Dermis blood vessel endothelial cell (primary cell): ENCODE results near the gene EPHA4. TPM values are rescaled to one million over a fixed set of nuclear protein-coding genes. Genes with fewer than 3 reads are reported as not detected.

Source experiments
- DNase-seq: peaks from one replicate; pipeline ENCODE4 v3.0.0; 2010
- total RNA-seq: library from RNA; depleted of rRNA; stranded (reverse); fragments of >200 nt; gene quantifications from 2 replicates; pipeline ENCODE4 v1.2.3, GENCODE V29; 2014

Gene EPHA4
- total RNA-seq, 1 donor from 2014 or later, result 21.1 TPM

- DNase-seq, result peak; percentile 27
These were observed 1.0 kb downstream of the EPHA4 start for GRCh38 chr2:221571025-221571550.

GRCh38 chr2:221570321-221570935 lies 1.7 kb downstream of the EPHA4 start:
- peak; percentile 54 for DNase-seq

- DNase-seq, result no peak
These were observed 2.2 kb downstream of the EPHA4 start for GRCh38 chr2:221569871-221570270.

- DNase-seq, result no peak
These were observed 2.7 kb downstream of the EPHA4 start for GRCh38 chr2:221569425-221569845.

GRCh38 chr2:221568299-221568698 lies 3.8 kb downstream of the EPHA4 start:
- no peak for DNase-seq

- no peak for DNase-seq
These were observed 4.3 kb downstream of the EPHA4 start for GRCh38 chr2:221567809-221568208.

GRCh38 chr2:221567231-221567760 lies 4.8 kb downstream of the EPHA4 start:
- no peak for DNase-seq

- no peak for DNase-seq
These were observed 8.7 kb downstream of the EPHA4 start for GRCh38 chr2:221563270-221563985.

- no peak for DNase-seq
These were observed 9.9 kb downstream of the EPHA4 start for GRCh38 chr2:221562226-221562625.

GRCh38 chr2:221561770-221562169 lies 10.3 kb downstream of the EPHA4 start:
- no peak for DNase-seq

GRCh38 chr2:221559991-221560390 lies 12.1 kb downstream of the EPHA4 start:
- no peak for DNase-seq

- no peak for DNase-seq
These were observed 14.0 kb downstream of the EPHA4 start for GRCh38 chr2:221558107-221558506.

GRCh38 chr2:221555494-221555846 lies 16.6 kb downstream of the EPHA4 start:
- no peak for DNase-seq

- peak; percentile 30 for DNase-seq
These were observed 17.2 kb downstream of the EPHA4 start for GRCh38 chr2:221554769-221555493.

GRCh38 chr2:221553333-221553732 lies 18.8 kb downstream of the EPHA4 start:
- DNase-seq, result no peak

GRCh38 chr2:221552291-221552690 lies 19.8 kb downstream of the EPHA4 start:
- no peak for DNase-seq

GRCh38 chr2:221551864-221552263 lies 20.2 kb downstream of the EPHA4 start:
- no peak for DNase-seq

- no peak for DNase-seq
These were observed 23.0 kb downstream of the EPHA4 start for GRCh38 chr2:221549143-221549542.

GRCh38 chr2:221546505-221547225 lies 25.4 kb downstream of the EPHA4 start:
- no peak for DNase-seq

GRCh38 chr2:221541131-221541735 lies 30.9 kb downstream of the EPHA4 start:
- no peak for DNase-seq

GRCh38 chr2:221539246-221539645 lies 32.9 kb downstream of the EPHA4 start:
- DNase-seq, result no peak

- no peak for DNase-seq
These were observed 36.3 kb downstream of the EPHA4 start for GRCh38 chr2:221535824-221536223.
